ACHN (cell line): ENCODE data around the gene SGCD.
A peak's percentile ranks its signal among the peaks of the same experiment; 100 is the strongest.

ENCODE experiments used
- DNase-seq: peaks from one replicate; pipeline ENCODE4 v3.0.0-alpha.2; 2015
- in situ Hi-C: cut with HindIII; loops from 2 replicates; pipeline ENCODE4 v1.10.0; 2017; ENCODE audit warnings: low sequenced_read_pairs, low pct_ligation_motif_present, low pct_unique_long_range_greater_than_20kb

Gene SGCD

GRCh38 chr5:156758011-156758791, 431.2 kb downstream of the SGCD start:
- DNase-seq: no peak
- in situ Hi-C loops: no loop called here

- in situ Hi-C loops: no loop called here
- DNase-seq: no peak
These were observed 432.2 kb downstream of the SGCD start for GRCh38 chr5:156759156-156759555.

GRCh38 chr5:156762771-156763170, 435.8 kb downstream of the SGCD start:
- in situ Hi-C loops: no loop called here
- DNase-seq: no peak

GRCh38 chr5:156764176-156764971, 437.4 kb downstream of the SGCD start:
- in situ Hi-C loops: no loop called here
- DNase-seq: no peak

- in situ Hi-C loops: no loop called here
- no peak for DNase-seq
These were observed 447.3 kb downstream of the SGCD start for GRCh38 chr5:156774273-156774672.

- in situ Hi-C loops: no loop called here
- DNase-seq: no peak
These were observed 451.3 kb downstream of the SGCD start for GRCh38 chr5:156778139-156778706.

GRCh38 chr5:156778752-156779151, 451.8 kb downstream of the SGCD start:
- in situ Hi-C loops: no loop called here
- no peak for DNase-seq

GRCh38 chr5:156779436-156779835, 452.5 kb downstream of the SGCD start:
- no peak for DNase-seq
- in situ Hi-C loops: no loop called here

GRCh38 chr5:156783092-156783491, 456.1 kb downstream of the SGCD start:
- in situ Hi-C loops: no loop called here

GRCh38 chr5:156794687-156795086, 467.7 kb downstream of the SGCD start:
- DNase-seq: no peak
- in situ Hi-C loops: no loop called here

More at GRCh38 chr5:156783092-156783491, 456.1 kb downstream of the SGCD start:
- DNase-seq: no peak

GRCh38 chr5:156798201-156798600, 471.2 kb downstream of the SGCD start:
- DNase-seq: no peak
- in situ Hi-C loops: no loop called here

GRCh38 chr5:156799171-156799570, 472.2 kb downstream of the SGCD start:
- no peak for DNase-seq
- in situ Hi-C loops: no loop called here

GRCh38 chr5:156800929-156801328, 474.0 kb downstream of the SGCD start:
- in situ Hi-C loops: no loop called here
- DNase-seq: no peak

GRCh38 chr5:156802501-156802900, 475.5 kb downstream of the SGCD start:
- in situ Hi-C loops: no loop called here
- no peak for DNase-seq

GRCh38 chr5:156803404-156803803, 476.4 kb downstream of the SGCD start:
- no peak for DNase-seq
- in situ Hi-C loops: no loop called here

- in situ Hi-C loops: no loop called here
- DNase-seq: no peak
These were observed 486.0 kb downstream of the SGCD start for GRCh38 chr5:156812959-156813358.

- in situ Hi-C loops: no loop called here
- DNase-seq: peak; percentile 28
These were observed 489.1 kb downstream of the SGCD start for GRCh38 chr5:156815988-156816599.
